GM12872 (cell line): ENCODE measurements around the gene ZNF773.
"Not testable (repeated sequence)": the region's sequence is repeated elsewhere in the genome, so short reads cannot be mapped to it uniquely, and the experiment has no call there.

Experiments
- TF ChIP-seq, protein P1 (sequence below): IDR thresholded peaks from 3 replicates; pipeline ENCODE4 v1.5.1; 2011; ENCODE audit warnings: low read depth, mild to moderate bottlenecking, low read length, moderate library complexity; ENCODE audit not compliant: insufficient read depth

ZNF773 gene

DNA sequence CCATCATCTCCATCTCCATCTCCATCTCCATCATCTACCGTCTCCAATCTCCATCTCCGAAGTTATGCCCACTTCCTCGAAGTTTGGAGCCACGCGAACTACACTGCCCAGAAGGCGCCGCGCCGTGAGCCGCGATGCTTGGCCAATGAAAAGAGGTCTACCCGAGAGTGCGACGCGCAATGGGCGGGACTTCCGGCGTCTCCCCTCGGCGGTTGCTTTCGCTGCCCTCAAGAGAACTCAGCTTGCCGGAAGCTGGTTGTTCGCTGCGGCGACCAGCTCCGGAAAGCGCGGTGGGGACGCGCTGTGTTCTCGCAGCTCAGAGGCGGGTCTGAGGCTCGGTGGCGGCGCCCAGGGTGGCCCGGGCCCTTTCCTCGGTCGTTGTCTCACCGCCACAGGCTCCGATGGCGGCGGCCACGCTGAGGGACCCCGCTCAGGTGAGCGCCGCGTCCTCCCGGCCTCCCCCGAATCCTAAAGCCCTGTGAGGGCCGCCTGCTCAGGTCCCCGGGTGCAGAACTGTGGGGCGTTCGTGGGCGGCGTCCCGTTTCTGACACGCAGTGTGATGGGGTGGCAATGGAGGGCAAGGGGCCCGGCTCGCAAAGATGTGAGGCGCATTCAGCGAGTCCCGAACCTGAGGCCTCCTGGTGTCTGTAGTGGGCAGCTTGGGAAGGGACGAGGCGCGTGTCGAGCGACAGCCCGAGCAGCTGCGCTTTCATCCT is at the start of gene ZNF773:
TSS of gene ZNF773 (plus strand) at position 259 of the 716 bp plus-strand sequence. CDS start at position 402, 143 bp downstream.
- TF ChIP-seq, protein P1, sequence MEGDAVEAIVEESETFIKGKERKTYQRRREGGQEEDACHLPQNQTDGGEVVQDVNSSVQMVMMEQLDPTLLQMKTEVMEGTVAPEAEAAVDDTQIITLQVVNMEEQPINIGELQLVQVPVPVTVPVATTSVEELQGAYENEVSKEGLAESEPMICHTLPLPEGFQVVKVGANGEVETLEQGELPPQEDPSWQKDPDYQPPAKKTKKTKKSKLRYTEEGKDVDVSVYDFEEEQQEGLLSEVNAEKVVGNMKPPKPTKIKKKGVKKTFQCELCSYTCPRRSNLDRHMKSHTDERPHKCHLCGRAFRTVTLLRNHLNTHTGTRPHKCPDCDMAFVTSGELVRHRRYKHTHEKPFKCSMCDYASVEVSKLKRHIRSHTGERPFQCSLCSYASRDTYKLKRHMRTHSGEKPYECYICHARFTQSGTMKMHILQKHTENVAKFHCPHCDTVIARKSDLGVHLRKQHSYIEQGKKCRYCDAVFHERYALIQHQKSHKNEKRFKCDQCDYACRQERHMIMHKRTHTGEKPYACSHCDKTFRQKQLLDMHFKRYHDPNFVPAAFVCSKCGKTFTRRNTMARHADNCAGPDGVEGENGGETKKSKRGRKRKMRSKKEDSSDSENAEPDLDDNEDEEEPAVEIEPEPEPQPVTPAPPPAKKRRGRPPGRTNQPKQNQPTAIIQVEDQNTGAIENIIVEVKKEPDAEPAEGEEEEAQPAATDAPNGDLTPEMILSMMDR, result not testable (repeated sequence)

DNA sequence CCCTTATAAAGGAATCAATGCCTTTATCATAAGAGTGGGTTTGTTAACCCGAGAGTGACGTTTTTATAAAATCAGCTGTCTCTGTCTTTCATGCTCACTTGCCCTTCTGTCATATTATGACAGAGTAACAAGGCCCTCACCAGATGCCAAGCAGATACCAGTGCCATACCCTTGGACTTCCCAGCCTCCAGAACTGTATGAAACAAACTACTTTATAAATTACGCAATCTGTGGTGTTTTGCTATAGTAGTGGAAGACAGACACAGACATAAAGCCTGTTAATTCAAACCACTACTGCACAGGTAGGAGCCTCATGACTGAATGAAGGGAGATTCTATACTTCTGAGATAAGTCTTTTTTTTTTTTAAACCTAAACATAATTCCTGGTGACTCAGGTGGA is 47.4 kb upstream of the ZNF773 start:
- TF ChIP-seq, protein P1, result no peak

DNA sequence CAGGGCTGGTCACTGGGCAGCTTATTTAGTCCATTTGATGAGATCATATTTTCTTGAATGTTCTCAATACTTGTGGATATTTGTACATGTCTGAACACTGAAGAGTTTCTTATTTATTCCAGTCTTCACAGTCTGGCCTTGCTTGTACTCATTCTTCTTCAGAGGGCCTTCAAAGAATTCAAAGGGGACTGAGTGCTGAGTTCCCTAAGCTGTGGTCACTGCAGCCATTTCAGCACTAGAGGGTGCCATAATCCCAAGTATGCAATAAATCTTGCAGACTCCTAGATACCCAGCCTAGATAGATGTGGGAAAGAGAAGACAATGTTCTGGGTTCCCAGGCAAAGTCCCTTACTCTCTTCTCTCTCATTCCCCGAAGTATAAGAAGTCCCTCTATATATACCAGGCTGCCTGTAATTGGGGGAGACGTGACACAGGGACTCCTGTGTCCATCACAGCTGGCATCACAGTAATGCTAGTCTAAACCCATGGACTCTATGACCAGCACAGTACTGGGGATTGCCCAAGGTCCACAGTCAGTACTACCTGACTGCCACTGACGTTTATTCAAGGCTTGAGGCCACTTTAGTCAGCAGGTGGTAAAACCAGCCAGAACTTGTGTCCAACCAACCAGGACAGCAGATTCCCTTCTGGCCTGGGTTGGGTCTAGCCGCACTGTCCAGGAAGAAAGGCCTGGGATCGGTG is 33.9 kb upstream of the ZNF773 start:
- TF ChIP-seq, protein P1, result peak; percentile 58

DNA sequence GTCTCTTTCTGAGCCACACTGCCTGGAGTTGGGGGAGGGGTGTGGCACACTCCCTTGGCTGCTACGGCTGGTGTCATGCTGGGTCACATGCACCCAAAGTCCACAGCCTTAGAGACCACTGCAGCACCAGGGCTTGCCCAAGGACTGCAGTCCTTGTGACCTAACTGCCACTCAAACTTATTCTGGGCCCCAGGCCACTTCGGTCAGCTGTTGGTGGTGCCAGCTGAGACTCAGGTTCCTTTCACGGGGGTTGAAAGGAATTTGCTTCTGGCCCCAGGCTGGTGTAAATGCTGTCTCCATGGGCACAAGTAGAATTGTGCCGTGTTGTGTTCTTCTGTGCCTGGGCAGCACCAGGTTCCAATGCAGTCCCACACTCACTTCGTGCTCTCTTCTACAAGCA is 33.2 kb upstream of the ZNF773 start:
- TF ChIP-seq, protein P1, result no peak

DNA sequence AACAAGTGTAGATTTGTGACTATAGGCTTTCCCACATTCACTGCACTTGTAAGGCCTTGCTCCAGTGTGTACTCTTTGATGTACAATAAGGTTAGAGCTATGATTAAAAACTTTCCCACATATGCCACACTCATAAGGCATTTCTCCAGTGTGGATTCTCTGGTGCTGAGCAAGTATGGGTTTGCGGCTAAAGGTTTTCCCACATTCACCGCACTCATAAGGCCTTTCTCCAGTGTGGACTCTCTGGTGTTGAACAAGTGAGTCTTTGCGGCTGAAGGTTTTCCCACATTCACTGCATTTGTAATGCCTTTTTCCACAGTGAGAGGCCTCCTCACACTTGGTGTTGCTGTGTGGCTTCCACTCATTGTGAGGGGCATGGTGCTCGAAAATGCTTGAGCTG is 26.1 kb upstream of the ZNF773 start:
- TF ChIP-seq, protein P1, result no peak

DNA sequence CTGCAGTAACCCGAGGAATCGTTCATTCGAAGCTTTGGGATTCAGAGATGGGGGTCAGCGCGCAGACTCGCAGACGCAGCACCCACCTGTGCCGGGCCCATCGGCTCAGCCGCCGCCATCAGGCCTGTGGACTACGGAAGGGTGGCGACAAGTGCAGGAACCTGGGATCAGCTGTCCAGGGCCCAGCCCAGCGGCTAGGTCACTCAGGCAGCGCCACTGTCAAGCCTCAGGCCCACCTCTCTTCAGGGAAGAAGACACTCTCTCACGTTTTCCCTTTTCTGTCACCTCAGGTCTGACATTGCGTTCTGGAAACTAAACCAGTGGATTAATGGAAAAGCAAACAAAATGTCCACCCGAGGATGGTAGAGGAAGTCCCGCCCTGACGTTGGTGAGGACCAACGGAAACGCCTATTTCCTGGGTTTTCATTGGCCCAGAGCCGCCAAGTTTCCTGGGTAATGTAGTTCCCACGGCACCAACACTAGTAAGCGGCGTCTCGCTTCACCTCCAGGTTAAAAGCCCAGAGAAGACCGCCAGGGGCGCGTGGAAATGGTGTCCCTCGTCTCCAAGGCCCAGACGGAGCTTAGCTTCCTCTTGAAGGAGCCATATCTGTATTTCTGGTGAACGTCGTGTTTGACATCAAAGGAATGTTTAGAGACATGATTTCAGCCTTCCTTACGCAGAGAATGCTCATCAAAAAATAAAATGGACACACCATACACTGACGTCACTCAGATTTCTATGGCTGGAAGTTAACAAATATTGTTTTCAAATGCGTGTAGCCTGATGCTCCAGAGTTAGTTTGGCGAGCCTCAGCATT is 22.3 kb upstream of the ZNF773 start, which contains the start of gene ZNF772:
TSS of gene ZNF772 (minus strand) at position 376 of the 818 bp plus-strand sequence. CDS start at position 119, 257 bp downstream.
- TF ChIP-seq, protein P1, result peak; percentile 63

DNA sequence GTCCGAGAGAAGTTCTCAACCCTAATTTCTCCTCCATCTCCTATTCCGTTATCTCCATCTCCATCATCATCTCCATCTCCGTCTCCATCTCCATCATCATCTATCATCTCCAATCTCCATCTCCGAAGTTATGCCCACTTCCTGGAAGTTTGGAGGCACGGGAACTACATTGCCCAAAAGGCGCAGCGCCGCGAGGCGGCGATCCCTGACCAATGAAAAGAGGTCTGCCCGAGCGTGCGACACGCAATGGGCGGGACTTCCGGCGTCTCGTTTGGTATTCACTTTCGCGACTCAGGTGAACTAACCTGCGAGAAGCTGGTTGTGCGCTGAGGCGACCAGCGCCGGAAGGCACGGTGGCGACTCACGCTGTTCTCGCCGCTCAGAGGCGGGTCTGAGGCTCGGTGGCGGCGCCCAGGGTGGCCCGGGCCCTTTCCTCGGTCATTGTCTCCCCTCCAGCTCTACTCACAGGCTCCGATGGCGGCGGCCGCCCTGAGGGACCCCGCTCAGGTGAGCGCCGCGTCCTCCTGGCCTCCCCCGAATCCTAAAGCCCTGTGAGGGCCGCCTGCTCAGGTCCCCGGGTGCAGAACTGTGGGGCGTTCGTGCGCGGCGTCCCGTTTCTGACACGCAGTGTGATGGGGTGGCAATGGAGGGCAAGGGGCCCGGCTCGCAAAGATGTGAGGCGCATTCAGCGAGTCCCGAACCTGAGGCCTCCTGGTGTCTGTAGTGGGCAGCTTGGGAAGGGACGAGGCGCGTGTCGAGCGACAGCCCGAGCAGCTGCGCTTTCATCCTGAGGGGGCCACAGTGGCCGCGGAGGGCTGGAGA is 12.1 kb upstream of the ZNF773 start, which contains the start of gene ZNF419:
TSS of gene ZNF419 (plus strand) at position 274 of the 822 bp plus-strand sequence. CDS start at position 475, 201 bp downstream.
- TF ChIP-seq, protein P1, result not testable (repeated sequence)
